AG09319 (cell line): ENCODE data around the gene B3GNT3.

ENCODE experiments used
- DNase-seq: peaks from one replicate; pipeline ENCODE4 v3.0.0-alpha.2; 2010; ENCODE audit warnings: low read depth; ENCODE audit errors: extremely low read depth
- CTCF ChIP-seq: IDR thresholded peaks from 2 replicates; pipeline ENCODE4 v1.5.1; 2011; ENCODE audit warnings: low read depth, mild to moderate bottlenecking, inconsistent platforms, low read length, moderate library complexity

The B3GNT3 gene

GRCh38 chr19:17832443-17833208 is 37.7 kb downstream of the B3GNT3 start:
- no peak for DNase-seq
- TF ChIP-seq CTCF: no peak

GRCh38 chr19:17834350-17835181 is 39.6 kb downstream of the B3GNT3 start:
- DNase-seq: no peak
- no peak for TF ChIP-seq CTCF

GRCh38 chr19:17835182-17836006 is 40.5 kb downstream of the B3GNT3 start:
- DNase-seq: no peak
- TF ChIP-seq CTCF: no peak

- DNase-seq: no peak
- no peak for TF ChIP-seq CTCF
Observed at GRCh38 chr19:17836530-17836929, 41.6 kb downstream of the B3GNT3 start.

- TF ChIP-seq CTCF: no peak
- DNase-seq: no peak
Observed at GRCh38 chr19:17837972-17838371, 43.0 kb downstream of the B3GNT3 start.

GRCh38 chr19:17840019-17840418 is 45.1 kb downstream of the B3GNT3 start:
- no peak for DNase-seq
- TF ChIP-seq CTCF: no peak
